ENCODE measurements around the gene TMEM87A.

DNA sequence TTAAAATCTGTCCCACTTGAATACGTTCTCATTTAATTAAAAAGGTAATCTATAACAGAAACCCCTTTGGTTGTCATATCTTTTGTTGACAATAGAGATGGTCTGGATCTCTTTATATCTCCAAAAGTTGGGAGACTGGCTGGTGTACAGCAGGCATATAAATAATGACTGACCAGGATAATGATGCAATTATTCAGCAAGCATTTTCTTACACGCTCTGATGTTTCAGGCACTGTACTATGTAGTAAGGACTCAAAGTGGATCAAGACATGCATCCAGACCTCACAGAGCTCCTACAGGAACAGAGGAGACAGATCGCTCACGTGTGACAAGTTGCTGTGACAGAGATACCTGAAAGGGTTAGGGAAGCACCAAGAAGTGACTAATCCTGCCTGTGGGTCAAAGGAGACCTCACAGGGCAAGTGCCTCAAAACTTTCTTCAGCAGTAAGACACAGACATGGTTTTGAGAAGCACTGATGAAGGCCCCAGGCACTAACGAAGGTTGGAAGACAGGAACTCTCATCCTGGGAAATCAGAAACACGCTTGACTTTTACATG is 90.8 kb downstream of the TMEM87A start:
- TF ChIP-seq MAZ (IDR thresholded peaks at IDR 0.05; ENCODE audit: borderline replicate concordance, low read depth, low read length) = no peak
- TF ChIP-seq, protein P1, sequence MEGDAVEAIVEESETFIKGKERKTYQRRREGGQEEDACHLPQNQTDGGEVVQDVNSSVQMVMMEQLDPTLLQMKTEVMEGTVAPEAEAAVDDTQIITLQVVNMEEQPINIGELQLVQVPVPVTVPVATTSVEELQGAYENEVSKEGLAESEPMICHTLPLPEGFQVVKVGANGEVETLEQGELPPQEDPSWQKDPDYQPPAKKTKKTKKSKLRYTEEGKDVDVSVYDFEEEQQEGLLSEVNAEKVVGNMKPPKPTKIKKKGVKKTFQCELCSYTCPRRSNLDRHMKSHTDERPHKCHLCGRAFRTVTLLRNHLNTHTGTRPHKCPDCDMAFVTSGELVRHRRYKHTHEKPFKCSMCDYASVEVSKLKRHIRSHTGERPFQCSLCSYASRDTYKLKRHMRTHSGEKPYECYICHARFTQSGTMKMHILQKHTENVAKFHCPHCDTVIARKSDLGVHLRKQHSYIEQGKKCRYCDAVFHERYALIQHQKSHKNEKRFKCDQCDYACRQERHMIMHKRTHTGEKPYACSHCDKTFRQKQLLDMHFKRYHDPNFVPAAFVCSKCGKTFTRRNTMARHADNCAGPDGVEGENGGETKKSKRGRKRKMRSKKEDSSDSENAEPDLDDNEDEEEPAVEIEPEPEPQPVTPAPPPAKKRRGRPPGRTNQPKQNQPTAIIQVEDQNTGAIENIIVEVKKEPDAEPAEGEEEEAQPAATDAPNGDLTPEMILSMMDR (conservative IDR thresholded peaks at IDR 0.05; ENCODE audit: low read depth, low read length) = no peak
- no peak for TF ChIP-seq FOS (IDR thresholded peaks at IDR 0.05; ENCODE audit: low read depth, low read length)
- TF ChIP-seq CEBPB (IDR thresholded peaks at IDR 0.05; ENCODE audit: low read depth, low read length) = no peak
- TF ChIP-seq POLR2A (IDR thresholded peaks at IDR 0.05; ENCODE audit: low read depth, low read length) = no peak
- no peak for TF ChIP-seq USF2 (IDR thresholded peaks at IDR 0.05; ENCODE audit: low read depth, low read length)
- TF ChIP-seq RAD21 (IDR thresholded peaks at IDR 0.05; ENCODE audit: low read length) = no peak
- TF ChIP-seq RFX5 (IDR thresholded peaks at IDR 0.05; ENCODE audit: low read depth, low read length) = no peak
- no peak for TF ChIP-seq CHD1 (IDR thresholded peaks at IDR 0.05; ENCODE audit: low read depth, low read length)
- no peak for TF ChIP-seq RCOR1 (IDR thresholded peaks at IDR 0.05; ENCODE audit: insufficient replicate concordance, low read length)

All from IMR-90 (cell line).